ENCODE results near the gene QDPR.

The QDPR gene

DNA sequence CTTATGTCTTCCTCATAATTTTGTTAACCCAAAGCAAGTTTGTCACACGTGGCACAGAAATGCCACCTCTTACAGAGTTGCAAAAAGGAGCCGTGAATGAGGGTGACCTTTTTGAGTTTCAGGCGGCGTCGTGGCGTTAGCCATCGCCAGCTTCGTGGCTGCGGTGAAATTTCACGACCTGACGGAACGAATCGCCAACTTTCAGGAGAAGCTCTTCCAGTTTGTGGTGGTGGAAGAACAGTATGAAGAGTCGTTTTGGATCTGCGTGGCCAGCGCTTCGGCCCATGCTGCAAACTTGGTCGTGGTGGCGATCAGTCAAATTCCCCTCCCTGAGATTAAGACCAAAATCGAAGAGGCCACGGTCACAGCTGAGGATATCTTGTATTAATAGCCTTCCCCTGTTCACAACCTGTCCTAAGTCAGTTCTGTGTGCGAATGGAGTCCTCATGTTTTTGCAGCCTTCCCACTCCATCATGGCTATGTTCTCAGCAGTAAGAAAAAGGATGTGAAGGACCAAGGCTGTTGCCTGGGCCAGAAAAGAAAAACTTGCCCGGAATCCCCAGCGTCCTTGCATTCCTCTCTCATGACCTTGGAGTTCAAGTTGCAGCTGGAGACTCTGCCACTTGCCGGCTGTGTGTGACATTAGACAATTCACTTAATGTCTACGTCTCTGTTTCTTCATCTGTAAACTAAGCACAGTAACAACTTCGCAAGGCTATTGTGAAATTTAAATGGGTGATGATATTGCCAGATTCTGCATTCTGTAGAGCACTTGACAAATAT lies 15.0 kb upstream of the QDPR start:
- ATAC-seq, result no peak
- TF ChIP-seq ZC3H10 (CRISPR knock-in tag; IDR thresholded peaks at IDR 0.05) (no peak), ZFP30 (CRISPR knock-in tag; IDR thresholded peaks at IDR 0.05) (no peak), CREB5 (CRISPR knock-in tag; IDR thresholded peaks at IDR 0.05; ENCODE audit: low read depth) (no peak), ARNTL (CRISPR knock-in tag; IDR thresholded peaks at IDR 0.05; ENCODE audit: borderline replicate concordance, low read depth) (no peak)
- TF ChIP-seq, protein P1, sequence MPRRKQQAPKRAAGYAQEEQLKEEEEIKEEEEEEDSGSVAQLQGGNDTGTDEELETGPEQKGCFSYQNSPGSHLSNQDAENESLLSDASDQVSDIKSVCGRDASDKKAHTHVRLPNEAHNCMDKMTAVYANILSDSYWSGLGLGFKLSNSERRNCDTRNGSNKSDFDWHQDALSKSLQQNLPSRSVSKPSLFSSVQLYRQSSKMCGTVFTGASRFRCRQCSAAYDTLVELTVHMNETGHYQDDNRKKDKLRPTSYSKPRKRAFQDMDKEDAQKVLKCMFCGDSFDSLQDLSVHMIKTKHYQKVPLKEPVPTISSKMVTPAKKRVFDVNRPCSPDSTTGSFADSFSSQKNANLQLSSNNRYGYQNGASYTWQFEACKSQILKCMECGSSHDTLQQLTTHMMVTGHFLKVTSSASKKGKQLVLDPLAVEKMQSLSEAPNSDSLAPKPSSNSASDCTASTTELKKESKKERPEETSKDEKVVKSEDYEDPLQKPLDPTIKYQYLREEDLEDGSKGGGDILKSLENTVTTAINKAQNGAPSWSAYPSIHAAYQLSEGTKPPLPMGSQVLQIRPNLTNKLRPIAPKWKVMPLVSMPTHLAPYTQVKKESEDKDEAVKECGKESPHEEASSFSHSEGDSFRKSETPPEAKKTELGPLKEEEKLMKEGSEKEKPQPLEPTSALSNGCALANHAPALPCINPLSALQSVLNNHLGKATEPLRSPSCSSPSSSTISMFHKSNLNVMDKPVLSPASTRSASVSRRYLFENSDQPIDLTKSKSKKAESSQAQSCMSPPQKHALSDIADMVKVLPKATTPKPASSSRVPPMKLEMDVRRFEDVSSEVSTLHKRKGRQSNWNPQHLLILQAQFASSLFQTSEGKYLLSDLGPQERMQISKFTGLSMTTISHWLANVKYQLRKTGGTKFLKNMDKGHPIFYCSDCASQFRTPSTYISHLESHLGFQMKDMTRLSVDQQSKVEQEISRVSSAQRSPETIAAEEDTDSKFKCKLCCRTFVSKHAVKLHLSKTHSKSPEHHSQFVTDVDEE (CRISPR knock-in tag; IDR thresholded peaks at IDR 0.05), result no peak

GRCh38 chr4:17523662-17524061 lies 11.8 kb upstream of the QDPR start:
- no peak for TF ChIP-seq BACH2 (CRISPR knock-in tag; IDR thresholded peaks at IDR 0.05; ENCODE audit: borderline replicate concordance)
- TF ChIP-seq, protein P1 (CRISPR knock-in tag; IDR thresholded peaks at IDR 0.05), result no peak
- TF ChIP-seq, protein P2, sequence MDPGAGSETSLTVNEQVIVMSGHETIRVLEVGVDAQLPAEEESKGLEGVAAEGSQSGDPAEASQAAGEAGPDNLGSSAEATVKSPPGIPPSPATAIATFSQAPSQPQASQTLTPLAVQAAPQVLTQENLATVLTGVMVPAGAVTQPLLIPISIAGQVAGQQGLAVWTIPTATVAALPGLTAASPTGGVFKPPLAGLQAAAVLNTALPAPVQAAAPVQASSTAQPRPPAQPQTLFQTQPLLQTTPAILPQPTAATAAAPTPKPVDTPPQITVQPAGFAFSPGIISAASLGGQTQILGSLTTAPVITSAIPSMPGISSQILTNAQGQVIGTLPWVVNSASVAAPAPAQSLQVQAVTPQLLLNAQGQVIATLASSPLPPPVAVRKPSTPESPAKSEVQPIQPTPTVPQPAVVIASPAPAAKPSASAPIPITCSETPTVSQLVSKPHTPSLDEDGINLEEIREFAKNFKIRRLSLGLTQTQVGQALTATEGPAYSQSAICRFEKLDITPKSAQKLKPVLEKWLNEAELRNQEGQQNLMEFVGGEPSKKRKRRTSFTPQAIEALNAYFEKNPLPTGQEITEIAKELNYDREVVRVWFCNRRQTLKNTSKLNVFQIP (CRISPR knock-in tag; IDR thresholded peaks at IDR 0.05; ENCODE audit: borderline replicate concordance, low read depth), result no peak
- no peak for TF ChIP-seq PPARA (CRISPR knock-in tag; IDR thresholded peaks at IDR 0.05; ENCODE audit: borderline replicate concordance)
- no peak for TF ChIP-seq SNAI2 (CRISPR knock-in tag; IDR thresholded peaks at IDR 0.05)
- no peak for TF ChIP-seq GLIS3 (CRISPR knock-in tag; IDR thresholded peaks at IDR 0.05)
- no peak for TF ChIP-seq CSDC2 (CRISPR knock-in tag; IDR thresholded peaks at IDR 0.05)
- TF ChIP-seq ZNF565 (CRISPR knock-in tag; conservative IDR thresholded peaks at IDR 0.05; ENCODE audit: low read depth), result no peak
- TF ChIP-seq ZNF8 (CRISPR knock-in tag; IDR thresholded peaks at IDR 0.05), result no peak
- no peak for TF ChIP-seq ZFP3 (CRISPR knock-in tag; IDR thresholded peaks at IDR 0.05)
- no peak for TF ChIP-seq ZNF70 (CRISPR knock-in tag; IDR thresholded peaks at IDR 0.05)
- no peak for TF ChIP-seq CREB5 (CRISPR knock-in tag; IDR thresholded peaks at IDR 0.05; ENCODE audit: low read depth)
- no peak for TF ChIP-seq ZFP30 (CRISPR knock-in tag; IDR thresholded peaks at IDR 0.05)
- no peak for TF ChIP-seq ESRRG (CRISPR knock-in tag; IDR thresholded peaks at IDR 0.05)
- TF ChIP-seq ARNTL (CRISPR knock-in tag; IDR thresholded peaks at IDR 0.05; ENCODE audit: borderline replicate concordance, low read depth), result no peak
- no peak for TF ChIP-seq OSR1 (CRISPR knock-in tag; IDR thresholded peaks at IDR 0.05)
- TF ChIP-seq ISL1 (CRISPR knock-in tag; IDR thresholded peaks at IDR 0.05), result no peak
- no peak for TF ChIP-seq CSRNP3 (CRISPR knock-in tag; IDR thresholded peaks at IDR 0.05)

More at GRCh38 chr4:17523662-17524061, 11.8 kb upstream of the QDPR start:
- ATAC-seq, result no peak
